GM23338 (cell line): ENCODE results near the gene GPHN.

Experiments used
- CREB1 ChIP-seq: fragments of 250-450 bp; sonication (Bioruptor Pico); IDR thresholded peaks from 2 replicates; pipeline ENCODE4 v1.5.0; 2020; ENCODE audit warnings: low read depth, mild to moderate bottlenecking, moderate library complexity
- ETS1 ChIP-seq: IDR thresholded peaks from 2 replicates; pipeline ENCODE4 v1.6.1; 2016; ENCODE audit warnings: antibody characterized with exemption
- EZH2 ChIP-seq: fragments of 200-600 bp; sonication (generic); IDR thresholded peaks from one replicate; pipeline ENCODE4 v1.8.0; 2017; ENCODE audit warnings: antibody characterized with exemption, mild to moderate bottlenecking, low read depth; ENCODE audit not compliant: unreplicated experiment
- EZH2phosphoT487 ChIP-seq: fragments of 200-600 bp; sonication (generic); IDR thresholded peaks from one replicate; pipeline ENCODE4 v1.8.1; 2018; ENCODE audit warnings: antibody characterized with exemption; ENCODE audit not compliant: unreplicated experiment
- JUNB ChIP-seq: IDR thresholded peaks from one replicate; pipeline ENCODE4 v1.6.1; 2016; ENCODE audit warnings: antibody characterized with exemption; ENCODE audit not compliant: unreplicated experiment
- POLR2AphosphoS5 ChIP-seq: IDR thresholded peaks from 2 replicates; pipeline ENCODE4 v1.6.1; 2016; ENCODE audit warnings: antibody characterized with exemption, low read depth
- REST ChIP-seq: IDR thresholded peaks from one replicate; pipeline ENCODE4 v1.6.1; 2018; ENCODE audit warnings: antibody characterized with exemption; ENCODE audit not compliant: unreplicated experiment
- STAT1 ChIP-seq: IDR thresholded peaks from one replicate; pipeline ENCODE4 v1.6.1; 2016; ENCODE audit warnings: antibody characterized with exemption; ENCODE audit not compliant: unreplicated experiment
- ZNF331 ChIP-seq: fragments of 250-450 bp; sonication (Bioruptor Pico); IDR thresholded peaks from 2 replicates; pipeline ENCODE4 v1.5.0; 2020; ENCODE audit warnings: low read depth, mild to moderate bottlenecking, moderate library complexity
- TF ChIP-seq, protein P1 (sequence below), 2 experiments: fragments of 200-600 bp in 1 of 2; sonication (generic) in 1 of 2; conservative IDR thresholded peaks; 2 replicates each; pipeline versions ENCODE4 v1.5.1 to v1.6.1; 2016 to 2017; ENCODE audit warnings: antibody characterized with exemption in 2 of 2, low read depth in 2 of 2, mild to moderate bottlenecking in 2 of 2, moderate library complexity in 1 of 2

DNA sequence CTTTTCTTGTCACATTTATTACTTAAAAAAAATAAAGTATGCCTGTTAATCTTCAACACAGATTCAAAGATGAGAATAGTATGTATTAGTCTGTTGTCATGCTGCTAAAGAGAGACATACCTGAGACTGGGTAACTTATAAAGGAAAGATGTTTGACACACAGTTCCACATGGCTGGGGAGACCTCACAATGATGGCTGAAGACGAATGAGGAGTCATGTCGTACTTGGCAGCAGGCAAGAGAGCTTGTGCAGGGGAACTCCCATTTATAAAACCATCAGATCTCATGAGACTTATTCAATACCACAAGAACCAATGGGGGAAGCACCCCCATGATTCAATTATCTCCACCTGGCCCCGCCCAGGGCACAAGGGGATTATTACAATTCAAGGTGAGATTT is 345.4 kb downstream of the GPHN start:
- TF ChIP-seq, protein P1, sequence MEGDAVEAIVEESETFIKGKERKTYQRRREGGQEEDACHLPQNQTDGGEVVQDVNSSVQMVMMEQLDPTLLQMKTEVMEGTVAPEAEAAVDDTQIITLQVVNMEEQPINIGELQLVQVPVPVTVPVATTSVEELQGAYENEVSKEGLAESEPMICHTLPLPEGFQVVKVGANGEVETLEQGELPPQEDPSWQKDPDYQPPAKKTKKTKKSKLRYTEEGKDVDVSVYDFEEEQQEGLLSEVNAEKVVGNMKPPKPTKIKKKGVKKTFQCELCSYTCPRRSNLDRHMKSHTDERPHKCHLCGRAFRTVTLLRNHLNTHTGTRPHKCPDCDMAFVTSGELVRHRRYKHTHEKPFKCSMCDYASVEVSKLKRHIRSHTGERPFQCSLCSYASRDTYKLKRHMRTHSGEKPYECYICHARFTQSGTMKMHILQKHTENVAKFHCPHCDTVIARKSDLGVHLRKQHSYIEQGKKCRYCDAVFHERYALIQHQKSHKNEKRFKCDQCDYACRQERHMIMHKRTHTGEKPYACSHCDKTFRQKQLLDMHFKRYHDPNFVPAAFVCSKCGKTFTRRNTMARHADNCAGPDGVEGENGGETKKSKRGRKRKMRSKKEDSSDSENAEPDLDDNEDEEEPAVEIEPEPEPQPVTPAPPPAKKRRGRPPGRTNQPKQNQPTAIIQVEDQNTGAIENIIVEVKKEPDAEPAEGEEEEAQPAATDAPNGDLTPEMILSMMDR (conservative IDR thresholded peaks at IDR 0.05; ENCODE audit: low read depth in 2 of 2): no peak
- no peak for TF ChIP-seq CREB1 (CRISPR knock-in tag)
- no peak for TF ChIP-seq EZH2phosphoT487
- TF ChIP-seq EZH2: no peak
- TF ChIP-seq STAT1: no peak
- no peak for TF ChIP-seq POLR2AphosphoS5
- no peak for TF ChIP-seq ZNF331 (CRISPR knock-in tag)
- TF ChIP-seq REST: no peak
- no peak for TF ChIP-seq ETS1
- no peak for TF ChIP-seq JUNB
